NK-92 treated with Interleukin-12 subunit alpha and Interleukin-12 subunit beta, amount 100 ng/mL, for 24 hours (cell line): Measurements from ENCODE around the gene NISCH.

Source experiments
- DNase-seq: peaks from one replicate; lab custom pipeline; 2025; lab: John Stamatoyannopoulos, UW

NISCH gene

GRCh38 chr3:52490939-52491526 lies 35.6 kb downstream of the NISCH start:
- no peak for DNase-seq

GRCh38 chr3:52492059-52492458 lies 36.7 kb downstream of the NISCH start:
- no peak for DNase-seq

DNA sequence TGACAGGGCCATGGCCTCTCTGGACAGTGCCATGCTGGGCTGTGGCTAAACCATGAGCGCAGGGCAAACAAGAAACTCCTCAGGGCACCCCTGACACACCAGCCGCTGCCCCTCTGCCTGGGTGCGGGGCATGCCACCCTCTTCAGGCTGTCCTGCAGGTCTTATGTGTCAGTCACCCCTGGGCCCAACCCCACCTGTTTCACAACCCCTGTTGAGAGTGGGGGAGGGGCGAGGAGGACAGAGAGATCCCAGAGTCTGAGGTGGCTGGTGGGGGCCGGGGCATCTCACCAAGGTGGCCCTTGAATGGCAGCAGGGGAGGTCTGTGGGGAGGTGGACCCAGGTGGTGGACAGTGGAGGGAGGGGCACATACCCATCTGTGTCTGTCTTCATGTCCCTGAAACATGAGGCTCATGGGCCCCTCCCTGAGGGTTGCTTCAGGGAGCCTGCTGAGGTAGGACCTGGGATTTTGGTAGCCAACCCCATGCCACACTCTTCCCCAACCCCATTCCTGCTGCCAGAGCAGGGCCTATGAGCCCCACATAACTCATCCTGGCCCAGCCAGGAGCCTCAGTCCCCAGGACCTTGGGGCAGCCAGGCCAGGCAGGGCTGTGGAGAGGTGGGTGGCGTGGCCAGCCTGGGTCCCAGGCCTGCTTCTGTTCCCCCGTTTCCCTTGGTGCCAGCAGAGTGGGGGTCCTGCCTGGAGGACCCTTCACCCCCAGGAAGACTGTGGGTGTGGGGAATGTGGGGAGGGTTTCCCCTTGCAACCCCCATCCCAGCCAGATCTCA lies 38.0 kb downstream of the NISCH start:
- no peak for DNase-seq

DNA sequence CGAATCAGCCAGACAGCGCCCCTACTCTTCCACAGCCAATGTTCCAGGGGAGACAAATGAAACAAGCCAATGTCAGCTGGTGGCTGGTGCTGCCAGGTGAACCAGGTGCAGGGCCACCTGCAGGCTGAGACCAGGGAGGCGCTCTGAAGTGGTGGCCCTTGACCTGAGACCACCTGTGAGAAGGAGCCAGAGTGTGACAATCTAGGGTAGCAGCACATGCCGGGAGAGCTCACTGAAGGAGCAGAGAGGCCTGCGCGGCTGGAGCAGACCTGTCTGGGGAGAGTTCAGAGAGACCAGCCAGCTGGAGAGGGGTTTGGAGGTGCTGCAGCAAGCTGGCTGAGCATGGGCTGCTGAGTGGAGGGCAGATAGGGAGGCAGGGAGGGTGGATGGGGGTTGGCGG lies 39.0 kb downstream of the NISCH start:
- DNase-seq = no peak

- no peak for DNase-seq
These were observed 39.6 kb downstream of the NISCH start, which contains the start of gene STAB1 for GRCh38 chr3:52494886-52495495. Gene STAB1, plus strand, starts transcription at chr3:52495338. Its CDS starts 76 bp downstream, at chr3:52495414.

DNA sequence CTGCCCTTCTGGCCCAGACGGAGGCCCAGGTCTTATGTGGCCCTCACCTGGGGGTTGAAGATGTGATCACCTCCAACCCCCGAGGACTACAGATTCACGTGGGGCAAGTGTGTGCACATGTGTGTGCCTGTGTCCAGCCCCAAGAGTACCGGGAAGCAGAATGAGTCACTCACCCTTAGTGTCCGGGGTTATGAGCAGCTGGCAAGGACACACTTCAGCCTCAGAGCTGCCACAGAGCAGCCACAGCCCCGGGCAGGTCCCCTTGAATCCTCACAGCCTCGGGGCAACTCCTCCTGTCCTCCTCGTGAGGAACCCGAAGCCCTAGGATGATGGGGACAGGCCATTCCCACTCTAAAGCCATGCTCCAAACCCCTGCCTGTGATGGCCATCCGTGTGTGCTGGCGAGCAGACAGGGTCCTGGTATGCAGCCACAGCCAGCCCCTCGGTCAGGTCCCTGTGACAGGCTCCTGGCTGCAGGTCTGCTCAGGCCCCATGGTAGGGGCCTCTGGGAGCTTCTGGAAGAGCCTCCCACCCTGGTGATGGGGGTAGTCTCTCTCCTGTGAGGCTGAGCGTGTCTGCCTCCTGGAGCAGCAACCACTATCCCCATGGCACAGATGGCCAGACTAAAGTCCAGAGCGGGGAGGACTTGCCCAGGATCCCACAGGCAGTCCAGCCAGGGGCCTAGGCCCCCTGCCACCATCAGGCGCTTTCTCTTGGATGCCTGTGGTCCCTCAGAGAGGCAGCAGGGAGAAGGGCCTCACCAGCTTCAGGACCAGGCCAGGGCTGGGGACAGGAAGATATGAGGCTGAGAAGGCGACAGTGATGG lies 40.6 kb downstream of the NISCH start:
- no peak for DNase-seq

DNA sequence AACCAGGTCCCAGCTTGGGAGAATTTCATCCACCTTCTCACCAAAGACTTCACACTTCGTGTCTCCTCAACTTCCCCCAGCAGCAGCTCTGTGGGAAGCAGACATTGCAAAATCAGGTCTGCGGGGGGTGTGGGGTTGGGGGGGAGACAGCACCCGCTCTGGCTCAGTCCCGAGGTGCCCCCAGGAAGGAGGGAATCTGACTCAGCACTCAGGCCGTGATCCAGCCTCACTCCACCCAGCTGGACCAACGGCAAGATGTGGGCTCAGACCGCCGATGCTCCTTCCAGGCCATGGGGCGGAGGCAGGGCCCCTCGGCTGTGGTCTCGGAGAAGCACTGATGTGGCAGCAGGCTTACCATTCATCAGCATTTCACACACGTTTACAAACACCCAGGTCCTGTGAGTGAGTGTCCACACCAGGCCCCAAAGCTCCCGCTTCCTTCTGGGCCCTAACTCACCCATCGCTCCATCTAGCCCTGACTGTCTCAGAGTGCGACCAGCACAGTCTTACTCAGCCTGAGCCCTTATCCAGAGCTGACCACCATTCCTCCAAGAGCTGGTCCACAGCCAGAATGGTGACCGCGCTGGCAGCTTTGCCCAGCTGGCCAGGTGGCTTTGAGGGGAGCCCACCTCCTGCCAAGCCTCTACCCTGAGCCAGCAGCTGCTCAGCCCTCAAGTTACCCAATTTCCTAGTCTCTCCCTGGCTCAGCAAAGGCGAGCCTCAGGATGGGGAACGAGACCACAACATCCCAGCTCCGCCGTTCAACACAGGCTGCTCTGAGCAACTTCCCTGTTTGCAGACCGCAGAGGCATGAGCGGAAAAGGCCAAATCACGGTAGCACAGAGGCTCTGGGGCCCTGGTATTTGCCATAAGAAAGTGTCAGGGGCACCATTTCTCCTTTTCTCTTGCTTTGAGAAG lies 43.0 kb downstream of the NISCH start:
- DNase-seq = no peak

DNA sequence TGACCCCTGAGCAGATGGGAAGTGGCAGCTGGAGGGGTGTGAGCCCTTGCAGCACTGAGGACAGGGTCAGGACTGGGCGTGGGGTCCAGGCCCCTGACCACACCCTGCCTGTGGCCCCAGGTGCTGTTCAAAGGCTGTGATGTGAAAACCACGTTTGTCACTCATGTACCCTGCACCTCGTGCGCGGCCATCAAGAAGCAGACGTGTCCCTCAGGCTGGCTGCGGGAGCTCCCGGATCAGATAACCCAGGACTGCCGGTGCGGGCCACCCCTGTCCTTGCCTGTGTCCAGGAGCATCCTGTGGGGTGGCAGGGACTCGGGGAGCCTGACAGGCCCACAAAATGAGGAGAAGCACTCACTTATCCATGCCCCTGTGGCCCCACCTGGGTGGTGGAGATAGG lies 45.6 kb downstream of the NISCH start:
- DNase-seq = no peak

- DNase-seq = no peak
These were observed 46.6 kb downstream of the NISCH start for GRCh38 chr3:52502001-52502400.

DNA sequence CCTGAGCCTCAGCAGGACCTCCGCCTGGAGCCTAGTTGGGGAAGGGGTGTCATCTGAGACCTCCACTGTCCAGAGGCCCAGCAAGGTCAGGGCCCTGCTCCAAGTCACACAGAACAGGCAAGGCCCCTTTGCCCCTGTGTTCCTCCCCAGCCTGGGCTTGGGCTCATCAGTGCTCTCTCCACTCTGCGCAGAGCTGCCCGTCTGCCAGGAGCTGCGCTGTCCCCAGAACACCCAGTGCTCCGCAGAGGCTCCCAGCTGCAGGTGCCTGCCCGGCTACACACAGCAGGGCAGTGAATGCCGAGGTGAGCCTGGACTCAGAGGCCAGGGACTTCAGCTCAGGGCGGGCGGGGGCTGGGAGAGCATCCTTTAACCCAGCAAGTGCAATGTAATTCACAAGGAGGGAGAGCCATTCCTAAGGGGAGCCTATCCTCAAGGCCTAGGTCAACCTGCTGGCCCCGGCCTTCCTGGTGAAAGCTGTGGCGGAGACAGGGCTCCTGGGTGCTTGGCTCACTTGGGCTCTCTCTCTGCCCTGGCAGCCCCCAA lies 47.5 kb downstream of the NISCH start:
- no peak for DNase-seq

- DNase-seq = no peak
These were observed 48.5 kb downstream of the NISCH start for GRCh38 chr3:52503788-52504424.

- DNase-seq = no peak
These were observed 49.6 kb downstream of the NISCH start for GRCh38 chr3:52504977-52505376.

GRCh38 chr3:52506266-52506966 lies 51.0 kb downstream of the NISCH start:
- DNase-seq = no peak

- DNase-seq = no peak
These were observed 52.0 kb downstream of the NISCH start for GRCh38 chr3:52507359-52507758.

DNA sequence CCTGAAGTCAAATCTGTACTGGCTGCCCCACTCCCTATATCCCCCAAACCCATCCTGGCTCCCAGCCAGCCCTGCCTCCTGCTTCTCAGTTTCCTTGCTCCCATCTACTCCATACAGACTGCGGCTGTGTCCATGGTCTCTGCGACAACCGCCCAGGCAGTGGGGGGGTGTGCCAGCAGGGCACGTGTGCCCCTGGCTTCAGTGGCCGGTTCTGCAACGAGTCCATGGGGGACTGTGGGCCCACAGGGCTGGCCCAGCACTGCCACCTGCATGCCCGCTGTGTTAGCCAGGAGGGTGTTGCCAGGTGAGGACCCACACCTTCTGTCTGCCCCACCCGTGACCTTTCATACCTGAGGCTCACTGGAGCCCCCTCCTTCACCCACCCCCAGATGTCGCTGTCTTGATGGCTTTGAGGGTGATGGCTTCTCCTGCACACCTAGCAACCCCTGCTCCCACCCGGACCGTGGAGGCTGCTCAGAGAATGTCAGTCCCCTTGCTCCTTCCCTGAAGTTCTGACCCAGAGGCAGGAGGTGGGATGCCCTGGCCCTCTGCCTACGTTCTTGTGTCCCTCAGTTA lies 54.4 kb downstream of the NISCH start:
- DNase-seq = no peak

GRCh38 chr3:52511509-52511908 lies 56.1 kb downstream of the NISCH start:
- no peak for DNase-seq

DNA sequence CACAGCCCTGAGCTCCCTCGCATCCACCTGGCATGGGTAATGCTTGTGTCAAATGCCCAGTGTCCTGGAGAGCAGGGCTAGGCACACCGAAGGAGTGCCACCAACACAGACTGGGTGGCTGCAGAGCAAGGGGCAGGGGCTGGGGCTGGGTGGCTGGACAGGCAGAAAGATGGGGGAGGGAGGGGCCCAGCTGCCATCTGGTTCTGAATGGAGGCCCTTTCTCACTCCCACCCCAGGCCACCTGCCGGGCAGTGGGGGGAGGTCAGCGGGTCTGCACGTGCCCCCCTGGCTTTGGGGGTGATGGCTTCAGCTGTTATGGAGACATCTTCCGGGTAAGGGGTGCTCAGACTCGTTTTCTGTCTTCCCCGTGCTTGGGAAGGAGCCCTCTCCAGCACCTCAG lies 56.7 kb downstream of the NISCH start:
- no peak for DNase-seq

GRCh38 chr3:52512727-52513126 lies 57.3 kb downstream of the NISCH start:
- DNase-seq = no peak

DNA sequence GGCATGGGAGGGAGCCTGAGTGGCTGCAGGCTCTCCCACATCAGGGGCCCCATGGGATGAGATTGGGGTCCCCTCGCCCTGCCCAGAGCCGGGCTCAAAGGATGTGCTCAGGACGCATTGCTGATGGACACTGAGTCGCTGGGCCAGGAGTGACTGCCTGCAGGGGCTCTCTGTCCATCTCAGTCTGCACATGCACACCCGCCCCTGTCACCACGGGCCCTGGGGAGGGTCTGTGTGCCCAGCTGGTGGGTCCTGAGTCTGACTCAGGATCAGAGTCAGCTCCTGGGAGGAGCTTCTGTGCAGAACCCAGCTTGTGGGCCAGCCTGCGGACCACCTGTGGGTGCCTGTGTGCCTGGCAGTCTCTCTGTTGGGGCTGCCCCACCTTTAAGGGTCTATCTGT lies 57.9 kb downstream of the NISCH start:
- DNase-seq = no peak

- DNase-seq = no peak
These were observed 59.2 kb downstream of the NISCH start for GRCh38 chr3:52514576-52514975.
